HepG2 (cell line): ENCODE measurements around the gene GNB1. TPM values are rescaled to one million over a fixed set of nuclear protein-coding genes. Genes with fewer than 3 reads are reported as not detected.

ENCODE experiments used
- AGO1 ChIP-seq: fragments of 200-400 bp; formaldehyde crosslinking; IDR thresholded peaks from 2 replicates; pipeline ENCODE4 v1.6.1; 2017; ENCODE audit warnings: mild to moderate bottlenecking, low read depth, low read length, moderate library complexity; ENCODE audit not compliant: poor library complexity, severe bottlenecking
- ARID2 ChIP-seq: sonication (generic); formaldehyde crosslinking; IDR thresholded peaks from 2 replicates; pipeline ENCODE4 v1.8.1; 2022; ENCODE audit warnings: mild to moderate bottlenecking, missing genetic modification reagents, borderline replicate concordance
- GABPA ChIP-seq, 2 experiments: IDR thresholded peaks; 2 replicates each; pipeline ENCODE4 v1.6.1; 2011 to 2016; ENCODE audit warnings: low read depth in 2 of 2, low read length in 1 of 2, missing biosample characterization in 1 of 2, missing genetic modification characterization in 1 of 2
- JUN ChIP-seq: sonication (generic); formaldehyde crosslinking; IDR thresholded peaks from 2 replicates; pipeline ENCODE4 v1.4.0; 2020; ENCODE audit warnings: mild to moderate bottlenecking, missing genetic modification reagents
- KAT8 ChIP-seq: IDR thresholded peaks from 2 replicates; pipeline ENCODE4 v1.6.1; 2016; ENCODE audit warnings: missing genetic modification reagents, missing compliant biosample characterization
- MIER3 ChIP-seq: IDR thresholded peaks from 2 replicates; pipeline ENCODE4 v1.6.1; 2016; ENCODE audit warnings: missing compliant biosample characterization, borderline replicate concordance
- MLLT10 ChIP-seq: sonication (generic); formaldehyde crosslinking; IDR thresholded peaks from 2 replicates; pipeline ENCODE4 v1.4.0; 2020; ENCODE audit warnings: missing genetic modification reagents
- NCOR1 ChIP-seq: fragments of 200-600 bp; sonication (generic); IDR thresholded peaks from 2 replicates; pipeline ENCODE4 v1.7.0; 2017; ENCODE audit warnings: antibody characterized with exemption, low read length, borderline replicate concordance
- NFYC ChIP-seq: IDR thresholded peaks from 2 replicates; pipeline ENCODE4 v1.6.1; 2016; ENCODE audit warnings: missing genetic modification reagents, missing compliant biosample characterization
- SRF ChIP-seq: IDR thresholded peaks from 2 replicates; pipeline ENCODE4 v1.6.1; 2011; ENCODE audit warnings: mild to moderate bottlenecking, low read depth, low read length, moderate library complexity
- SRSF9 ChIP-seq: fragments of 200-400 bp; formaldehyde crosslinking; IDR thresholded peaks from 2 replicates; pipeline ENCODE4 v1.6.1; 2018; ENCODE audit warnings: borderline replicate concordance, mild to moderate bottlenecking, low read depth, low read length; ENCODE audit not compliant: insufficient read depth, poor library complexity, severe bottlenecking
- TGIF2 ChIP-seq: IDR thresholded peaks from 2 replicates; pipeline ENCODE4 v1.6.1; 2016; ENCODE audit warnings: control low read depth, missing compliant biosample characterization
- THYN1 ChIP-seq: sonication (generic); formaldehyde crosslinking; IDR thresholded peaks from 2 replicates; pipeline ENCODE4 v1.8.1; 2023; ENCODE audit warnings: low read depth, mild to moderate bottlenecking, moderate library complexity, missing genetic modification reagents, borderline replicate concordance
- ZBTB42 ChIP-seq: sonication (generic); formaldehyde crosslinking; IDR thresholded peaks from 2 replicates; pipeline ENCODE4 v1.5.0; 2020; ENCODE audit warnings: mild to moderate bottlenecking, missing genetic modification reagents
- ZFX ChIP-seq: sonication (generic); formaldehyde crosslinking; IDR thresholded peaks from 2 replicates; pipeline ENCODE4 v1.4.0; 2020; ENCODE audit warnings: mild to moderate bottlenecking, low read depth, missing genetic modification reagents, moderate library complexity
- ZNF263 ChIP-seq: sonication (generic); formaldehyde crosslinking; IDR thresholded peaks from 2 replicates; pipeline ENCODE4 v1.4.0; 2020; ENCODE audit warnings: missing genetic modification reagents
- ZNF563 ChIP-seq: sonication (generic); formaldehyde crosslinking; IDR thresholded peaks from 2 replicates; pipeline ENCODE4 v1.8.0; 2022; ENCODE audit warnings: mild to moderate bottlenecking, moderate library complexity, missing genetic modification reagents
- ZNF724P ChIP-seq: sonication (generic); formaldehyde crosslinking; IDR thresholded peaks from 2 replicates; pipeline ENCODE4 v1.8.0; 2022; ENCODE audit warnings: missing genetic modification reagents, borderline replicate concordance
- polyA plus RNA-seq, 8 experiments: library from polyadenylated mRNA; depleted of rRNA in 3 of 8; stranded (reverse) in 7 of 8; unstranded in 1 of 8; fragments of >200 nt; fragmentation: Illumina TruSeq in 4 of 8; extraction: Trizol in 4 of 8; gene quantifications; 2 replicates each; pipeline versions ENCODE4 v1.2.1 to v1.2.3, GENCODE V29; 2011 to 2016; ENCODE audit warnings: low read depth in 4 of 8, missing spikeins in 1 of 8, mixed read lengths in 1 of 8; ENCODE audit not compliant: insufficient read depth in 1 of 8
- total RNA-seq, 5 experiments: library from RNA; depleted of rRNA; stranded (reverse); fragments of >200 nt; fragmentation: Illumina TruSeq; extraction: Trizol; gene quantifications; 2 replicates each; pipeline ENCODE4 v1.2.3, GENCODE V29; 2016; ENCODE audit warnings: low read depth in 1 of 5
- TF ChIP-seq, protein P1 (sequence below): sonication (generic); formaldehyde crosslinking; IDR thresholded peaks from 2 replicates; pipeline ENCODE4 v1.5.0; 2020; ENCODE audit warnings: mild to moderate bottlenecking, missing genetic modification reagents, borderline replicate concordance
- TF ChIP-seq, protein P2 (sequence below): sonication (generic); formaldehyde crosslinking; IDR thresholded peaks from 2 replicates; pipeline ENCODE4 v1.9.0; 2021; ENCODE audit warnings: missing genetic modification reagents, mild to moderate bottlenecking, borderline replicate concordance
- TF ChIP-seq, protein P3 (sequence below): sonication (generic); formaldehyde crosslinking; IDR thresholded peaks from 2 replicates; pipeline ENCODE4 v1.8.1; 2023; ENCODE audit warnings: mild to moderate bottlenecking, missing genetic modification reagents
- TF ChIP-seq, protein P4 (sequence below): sonication (generic); formaldehyde crosslinking; conservative IDR thresholded peaks from 2 replicates; pipeline ENCODE4 v1.5.0; 2020; ENCODE audit warnings: missing genetic modification reagents

The GNB1 gene
- total and polyA plus RNA-seq, 2 of the 13 experiments (the other 11 are each of a cell fraction or from before 2014, with no cell fraction given), result 66.2 to 327 TPM

DNA sequence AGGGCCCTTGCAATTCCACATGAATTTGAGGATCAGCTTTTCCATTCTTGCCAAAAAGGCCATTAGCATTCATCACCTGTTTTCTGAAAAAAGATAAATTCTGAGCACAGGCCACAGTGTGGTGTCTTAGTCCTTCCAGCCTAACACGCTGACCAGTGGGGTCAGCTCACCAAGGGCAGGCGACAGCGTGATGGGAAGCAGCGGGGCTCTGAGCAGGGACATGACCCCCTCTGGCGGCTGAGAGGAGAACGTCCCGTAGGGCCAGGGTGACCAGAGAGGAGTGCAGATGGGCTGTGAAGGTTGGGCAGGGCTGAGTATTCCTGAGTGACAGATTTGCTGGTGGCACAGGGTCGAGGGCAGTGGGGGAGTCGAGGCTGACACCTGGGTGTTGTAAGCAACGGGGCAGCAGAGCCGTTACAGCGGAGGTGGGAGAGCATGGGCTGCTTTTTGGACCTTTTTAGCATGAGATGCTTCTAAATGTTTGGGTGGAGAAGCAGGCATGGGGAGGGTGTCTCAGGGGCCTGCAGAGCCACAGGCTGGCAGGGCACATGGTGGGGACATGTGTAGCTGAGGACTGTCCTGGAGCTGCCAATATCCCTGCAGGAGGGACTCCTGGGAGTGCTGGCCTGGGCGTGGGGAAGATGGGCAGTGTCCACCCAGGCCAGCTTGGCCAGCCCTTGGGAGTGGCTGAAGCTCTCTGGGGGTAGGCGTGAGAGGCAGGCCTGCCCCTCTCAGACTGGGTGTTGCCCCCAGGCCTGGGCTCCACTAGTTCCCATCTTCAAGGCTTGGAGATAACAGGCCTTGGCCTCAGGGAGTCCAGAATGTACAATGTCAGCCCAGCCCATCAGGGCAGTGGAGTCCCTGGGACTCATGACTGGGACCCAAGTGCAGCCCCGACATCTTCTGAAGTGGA is 15.6 kb upstream of the GNB1 start (continued):
- TF ChIP-seq, protein P1, sequence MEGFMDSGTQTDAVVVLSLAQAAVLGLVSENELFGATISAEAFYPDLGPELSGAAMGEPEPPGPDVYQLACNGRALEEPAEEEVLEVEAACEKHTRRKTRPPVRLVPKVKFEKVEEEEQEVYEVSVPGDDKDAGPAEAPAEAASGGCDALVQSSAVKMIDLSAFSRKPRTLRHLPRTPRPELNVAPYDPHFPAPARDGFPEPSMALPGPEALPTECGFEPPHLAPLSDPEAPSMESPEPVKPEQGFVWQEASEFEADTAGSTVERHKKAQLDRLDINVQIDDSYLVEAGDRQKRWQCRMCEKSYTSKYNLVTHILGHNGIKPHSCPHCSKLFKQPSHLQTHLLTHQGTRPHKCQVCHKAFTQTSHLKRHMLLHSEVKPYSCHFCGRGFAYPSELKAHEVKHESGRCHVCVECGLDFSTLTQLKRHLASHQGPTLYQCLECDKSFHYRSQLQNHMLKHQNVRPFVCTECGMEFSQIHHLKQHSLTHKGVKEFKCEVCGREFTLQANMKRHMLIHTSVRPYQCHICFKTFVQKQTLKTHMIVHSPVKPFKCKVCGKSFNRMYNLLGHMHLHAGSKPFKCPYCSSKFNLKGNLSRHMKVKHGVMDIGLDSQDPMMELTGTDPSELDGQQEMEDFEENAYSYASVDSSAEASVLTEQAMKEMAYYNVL (CRISPR knock-in tag), result no peak
- TF ChIP-seq ARID2 (CRISPR knock-in tag) (no peak), SRSF9 (no peak), AGO1 (no peak), THYN1 (CRISPR knock-in tag) (no peak), MIER3 (CRISPR knock-in tag) (peak; percentile 88; the same call in 1 of the 2 replicates), ZNF563 (CRISPR knock-in tag) (no peak), KAT8 (CRISPR knock-in tag) (peak; percentile 44; the same call in 1 of the 2 replicates), NFYC (CRISPR knock-in tag) (no peak; the same call in 1 of the 2 replicates), ZFX (CRISPR knock-in tag) (peak; percentile 53; the same call in 1 of the 2 replicates), ZNF724P (no peak), NCOR1 (no peak), ZBTB42 (CRISPR knock-in tag) (no peak), MLLT10 (CRISPR knock-in tag) (no peak), ZNF263 (no peak), GABPA (IDR thresholded peaks at IDR 0.05; ENCODE audit: low read depth, low read length) (no peak), GABPA (CRISPR knock-in tag; IDR thresholded peaks at IDR 0.05; ENCODE audit: low read depth) (no peak), TGIF2 (CRISPR knock-in tag) (0 out of 2 replicates have a peak, but pooled peaks have one; percentile 52), JUN (CRISPR knock-in tag) (no peak), SRF (no peak)
- TF ChIP-seq, protein P2, sequence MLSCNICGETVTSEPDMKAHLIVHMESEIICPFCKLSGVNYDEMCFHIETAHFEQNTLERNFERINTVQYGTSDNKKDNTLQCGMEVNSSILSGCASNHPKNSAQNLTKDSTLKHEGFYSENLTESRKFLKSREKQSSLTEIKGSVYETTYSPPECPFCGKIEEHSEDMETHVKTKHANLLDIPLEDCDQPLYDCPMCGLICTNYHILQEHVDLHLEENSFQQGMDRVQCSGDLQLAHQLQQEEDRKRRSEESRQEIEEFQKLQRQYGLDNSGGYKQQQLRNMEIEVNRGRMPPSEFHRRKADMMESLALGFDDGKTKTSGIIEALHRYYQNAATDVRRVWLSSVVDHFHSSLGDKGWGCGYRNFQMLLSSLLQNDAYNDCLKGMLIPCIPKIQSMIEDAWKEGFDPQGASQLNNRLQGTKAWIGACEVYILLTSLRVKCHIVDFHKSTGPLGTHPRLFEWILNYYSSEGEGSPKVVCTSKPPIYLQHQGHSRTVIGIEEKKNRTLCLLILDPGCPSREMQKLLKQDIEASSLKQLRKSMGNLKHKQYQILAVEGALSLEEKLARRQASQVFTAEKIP (CRISPR knock-in tag), result no peak
- TF ChIP-seq, protein P3, sequence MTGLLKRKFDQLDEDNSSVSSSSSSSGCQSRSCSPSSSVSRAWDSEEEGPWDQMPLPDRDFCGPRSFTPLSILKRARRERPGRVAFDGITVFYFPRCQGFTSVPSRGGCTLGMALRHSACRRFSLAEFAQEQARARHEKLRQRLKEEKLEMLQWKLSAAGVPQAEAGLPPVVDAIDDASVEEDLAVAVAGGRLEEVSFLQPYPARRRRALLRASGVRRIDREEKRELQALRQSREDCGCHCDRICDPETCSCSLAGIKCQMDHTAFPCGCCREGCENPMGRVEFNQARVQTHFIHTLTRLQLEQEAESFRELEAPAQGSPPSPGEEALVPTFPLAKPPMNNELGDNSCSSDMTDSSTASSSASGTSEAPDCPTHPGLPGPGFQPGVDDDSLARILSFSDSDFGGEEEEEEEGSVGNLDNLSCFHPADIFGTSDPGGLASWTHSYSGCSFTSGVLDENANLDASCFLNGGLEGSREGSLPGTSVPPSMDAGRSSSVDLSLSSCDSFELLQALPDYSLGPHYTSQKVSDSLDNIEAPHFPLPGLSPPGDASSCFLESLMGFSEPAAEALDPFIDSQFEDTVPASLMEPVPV, result no peak
- TF ChIP-seq, protein P4, sequence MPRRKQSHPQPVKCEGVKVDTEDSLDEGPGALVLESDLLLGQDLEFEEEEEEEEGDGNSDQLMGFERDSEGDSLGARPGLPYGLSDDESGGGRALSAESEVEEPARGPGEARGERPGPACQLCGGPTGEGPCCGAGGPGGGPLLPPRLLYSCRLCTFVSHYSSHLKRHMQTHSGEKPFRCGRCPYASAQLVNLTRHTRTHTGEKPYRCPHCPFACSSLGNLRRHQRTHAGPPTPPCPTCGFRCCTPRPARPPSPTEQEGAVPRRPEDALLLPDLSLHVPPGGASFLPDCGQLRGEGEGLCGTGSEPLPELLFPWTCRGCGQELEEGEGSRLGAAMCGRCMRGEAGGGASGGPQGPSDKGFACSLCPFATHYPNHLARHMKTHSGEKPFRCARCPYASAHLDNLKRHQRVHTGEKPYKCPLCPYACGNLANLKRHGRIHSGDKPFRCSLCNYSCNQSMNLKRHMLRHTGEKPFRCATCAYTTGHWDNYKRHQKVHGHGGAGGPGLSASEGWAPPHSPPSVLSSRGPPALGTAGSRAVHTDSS (CRISPR knock-in tag), result no peak
